Lower leg skin (tissue), 3 donors: ENCODE measurements around the gene TBC1D9.

Source experiments
- POLR2A ChIP-seq, 2 donors: fragments of 450-650 bp; IDR thresholded peaks; one replicate each; pipeline ENCODE4 v1.6.1; 2016 to 2017; ENCODE audit warnings: antibody characterized with exemption in 2 of 2, mild to moderate bottlenecking in 1 of 2, moderate library complexity in 1 of 2
- TF ChIP-seq, protein P1 (sequence below), 3 donors: fragments of 450-650 bp; IDR thresholded peaks; one replicate each; pipeline ENCODE4 v1.5.1; 2016; ENCODE audit warnings: antibody characterized with exemption in 3 of 3, mild to moderate bottlenecking in 3 of 3, moderate library complexity in 2 of 3

- TF ChIP-seq POLR2A (IDR thresholded peaks at IDR 0.05), result no peak
- TF ChIP-seq, protein P1, sequence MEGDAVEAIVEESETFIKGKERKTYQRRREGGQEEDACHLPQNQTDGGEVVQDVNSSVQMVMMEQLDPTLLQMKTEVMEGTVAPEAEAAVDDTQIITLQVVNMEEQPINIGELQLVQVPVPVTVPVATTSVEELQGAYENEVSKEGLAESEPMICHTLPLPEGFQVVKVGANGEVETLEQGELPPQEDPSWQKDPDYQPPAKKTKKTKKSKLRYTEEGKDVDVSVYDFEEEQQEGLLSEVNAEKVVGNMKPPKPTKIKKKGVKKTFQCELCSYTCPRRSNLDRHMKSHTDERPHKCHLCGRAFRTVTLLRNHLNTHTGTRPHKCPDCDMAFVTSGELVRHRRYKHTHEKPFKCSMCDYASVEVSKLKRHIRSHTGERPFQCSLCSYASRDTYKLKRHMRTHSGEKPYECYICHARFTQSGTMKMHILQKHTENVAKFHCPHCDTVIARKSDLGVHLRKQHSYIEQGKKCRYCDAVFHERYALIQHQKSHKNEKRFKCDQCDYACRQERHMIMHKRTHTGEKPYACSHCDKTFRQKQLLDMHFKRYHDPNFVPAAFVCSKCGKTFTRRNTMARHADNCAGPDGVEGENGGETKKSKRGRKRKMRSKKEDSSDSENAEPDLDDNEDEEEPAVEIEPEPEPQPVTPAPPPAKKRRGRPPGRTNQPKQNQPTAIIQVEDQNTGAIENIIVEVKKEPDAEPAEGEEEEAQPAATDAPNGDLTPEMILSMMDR (IDR thresholded peaks at IDR 0.05), result no peak
Observed at GRCh38 chr4:140725556-140725955, 30.6 kb downstream of the TBC1D9 start.
